ENCODE data around the gene KCNG3. TPM values are rescaled to one million over a fixed set of nuclear protein-coding genes. Genes with fewer than 3 reads are reported as not detected.

The KCNG3 gene
- total and polyA plus RNA-seq, 2 of the 13 experiments (the other 11 are each of a cell fraction or from before 2014, with no cell fraction given): 2.8 to 4.8 TPM

GRCh38 chr2:42494355-42495233 lies 812 bp upstream of the KCNG3 start (continued):
- TF ChIP-seq, protein P1, sequence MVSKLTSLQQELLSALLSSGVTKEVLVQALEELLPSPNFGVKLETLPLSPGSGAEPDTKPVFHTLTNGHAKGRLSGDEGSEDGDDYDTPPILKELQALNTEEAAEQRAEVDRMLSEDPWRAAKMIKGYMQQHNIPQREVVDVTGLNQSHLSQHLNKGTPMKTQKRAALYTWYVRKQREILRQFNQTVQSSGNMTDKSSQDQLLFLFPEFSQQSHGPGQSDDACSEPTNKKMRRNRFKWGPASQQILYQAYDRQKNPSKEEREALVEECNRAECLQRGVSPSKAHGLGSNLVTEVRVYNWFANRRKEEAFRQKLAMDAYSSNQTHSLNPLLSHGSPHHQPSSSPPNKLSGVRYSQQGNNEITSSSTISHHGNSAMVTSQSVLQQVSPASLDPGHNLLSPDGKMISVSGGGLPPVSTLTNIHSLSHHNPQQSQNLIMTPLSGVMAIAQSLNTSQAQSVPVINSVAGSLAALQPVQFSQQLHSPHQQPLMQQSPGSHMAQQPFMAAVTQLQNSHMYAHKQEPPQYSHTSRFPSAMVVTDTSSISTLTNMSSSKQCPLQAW (CRISPR knock-in tag; IDR thresholded peaks at IDR 0.05): peak; percentile 17; the same call in 1 of the 2 replicates
- TF ChIP-seq RERE (CRISPR knock-in tag; IDR thresholded peaks at IDR 0.05; ENCODE audit: low read depth) (no peak), ZC3H13 (CRISPR knock-in tag; IDR thresholded peaks at IDR 0.05) (0 out of 2 replicates have a peak, but pooled peaks have one; percentile 16), POLR2G (IDR thresholded peaks at IDR 0.05; ENCODE audit: low read depth, low read length) (0 out of 2 replicates have a peak, but pooled peaks have one; percentile 5), RFXAP (CRISPR knock-in tag; IDR thresholded peaks at IDR 0.05; ENCODE audit: borderline replicate concordance) (no peak), ISL2 (CRISPR knock-in tag; IDR thresholded peaks at IDR 0.05) (0 out of 2 replicates have a peak, but pooled peaks have one; percentile 13), ZZZ3 (CRISPR knock-in tag; IDR thresholded peaks at IDR 0.05; ENCODE audit: borderline replicate concordance) (0 out of 2 replicates have a peak, but pooled peaks have one; percentile 46), RNF2 (conservative IDR thresholded peaks at IDR 0.05; ENCODE audit: low read depth) (no peak), CENPT (CRISPR knock-in tag; IDR thresholded peaks at IDR 0.05; ENCODE audit: low read depth) (no peak), HOXA3 (CRISPR knock-in tag; IDR thresholded peaks at IDR 0.05) (no peak; the same call in 1 of the 2 replicates), HNF1A (IDR thresholded peaks at IDR 0.05; ENCODE audit: low read depth) (no peak), HNF1A (CRISPR knock-in tag; IDR thresholded peaks at IDR 0.05; ENCODE audit: borderline replicate concordance) (peak; percentile 26; the same call in 1 of the 2 replicates), GATA4 (IDR thresholded peaks at IDR 0.05; ENCODE audit: borderline replicate concordance, low read depth) (no peak), ZFP36L2 (CRISPR knock-in tag; IDR thresholded peaks at IDR 0.05) (no peak), ZNF891 (CRISPR knock-in tag; IDR thresholded peaks at IDR 0.05) (peak; percentile 29; the same call in 1 of the 2 replicates), ZSCAN12 (CRISPR knock-in tag; IDR thresholded peaks at IDR 0.05) (no peak), RBM22 (optimal IDR thresholded peaks at IDR 0.05; ENCODE audit: low read length) (no peak)
- TF ChIP-seq, protein P2, sequence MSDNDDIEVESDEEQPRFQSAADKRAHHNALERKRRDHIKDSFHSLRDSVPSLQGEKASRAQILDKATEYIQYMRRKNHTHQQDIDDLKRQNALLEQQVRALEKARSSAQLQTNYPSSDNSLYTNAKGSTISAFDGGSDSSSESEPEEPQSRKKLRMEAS (IDR thresholded peaks at IDR 0.05): peak; percentile 75
